ENCODE measurements around the gene YPEL3. TPM values are rescaled to one million over a fixed set of nuclear protein-coding genes. Genes with fewer than 3 reads are reported as not detected.

The YPEL3 gene
- total RNA-seq, 1 donor from 2014 or later: 37.9 TPM

- peak overlapping the region; percentile 78 for H3K4me3 Mint-ChIP-seq
- no peaks in the 10 kb centered on the region for H3K9me3 Mint-ChIP-seq
- H3K27ac Mint-ChIP-seq: peak overlapping the region; percentile 89
- TF ChIP-seq CTCF (conservative IDR thresholded peaks at IDR 0.05): peak; percentile 68
- H3K27me3 Mint-ChIP-seq: no peaks in the 10 kb centered on the region
- DNase-seq (ENCODE audit: extremely low spot score, unreplicated experiment): no peak
- peaks cover 12% of the 10 kb centered on the region for H3K4me1 Mint-ChIP-seq (ENCODE audit: unreplicated experiment)
- H3K36me3 Mint-ChIP-seq: peaks cover 27% of the 10 kb centered on the region
These were observed 27.0 kb downstream of the YPEL3 start for GRCh38 chr16:30068750-30069610.

GRCh38 chr16:30068333-30068732 lies 27.7 kb downstream of the YPEL3 start:
- peak overlapping the region; percentile 89 for H3K27ac Mint-ChIP-seq
- H3K27me3 Mint-ChIP-seq: no peaks in the 10 kb centered on the region
- no peak for DNase-seq (ENCODE audit: extremely low spot score, unreplicated experiment)
- peaks cover 27% of the 10 kb centered on the region for H3K36me3 Mint-ChIP-seq
- TF ChIP-seq CTCF (conservative IDR thresholded peaks at IDR 0.05): no peak
- H3K9me3 Mint-ChIP-seq: no peaks in the 10 kb centered on the region
- H3K4me3 Mint-ChIP-seq: peak overlapping the region; percentile 78
- H3K4me1 Mint-ChIP-seq (ENCODE audit: unreplicated experiment): peaks cover 12% of the 10 kb centered on the region

- TF ChIP-seq CTCF (conservative IDR thresholded peaks at IDR 0.05): no peak
- Mint-ChIP-seq H3K36me3 (peaks cover 27% of the 10 kb centered on the region), H3K27me3 (no peaks in the 10 kb centered on the region), H3K9me3 (no peaks in the 10 kb centered on the region), H3K4me1 (ENCODE audit: unreplicated experiment) (peaks cover 12% of the 10 kb centered on the region), H3K4me3 (peak overlapping the region; percentile 92), H3K27ac (peak overlapping the region; percentile 96)
- DNase-seq (ENCODE audit: extremely low spot score, unreplicated experiment): no peak
These were observed 28.5 kb downstream of the YPEL3 start for GRCh38 chr16:30067584-30067916.

- Mint-ChIP-seq H3K27ac (peak overlapping the region; percentile 96), H3K4me3 (peak overlapping the region; percentile 92), H3K9me3 (no peaks in the 10 kb centered on the region), H3K36me3 (peaks cover 23% of the 10 kb centered on the region), H3K27me3 (no peaks in the 10 kb centered on the region), H3K4me1 (ENCODE audit: unreplicated experiment) (peaks cover 9% of the 10 kb centered on the region)
- no peak for DNase-seq (ENCODE audit: extremely low spot score, unreplicated experiment)
- TF ChIP-seq CTCF (conservative IDR thresholded peaks at IDR 0.05): no peak
These were observed 29.0 kb downstream of the YPEL3 start for GRCh38 chr16:30066761-30067583.

GRCh38 chr16:30065943-30066760 lies 29.9 kb downstream of the YPEL3 start:
- no peaks in the 10 kb centered on the region for H3K9me3 Mint-ChIP-seq
- H3K4me1 Mint-ChIP-seq (ENCODE audit: unreplicated experiment): peaks cover 8% of the 10 kb centered on the region
- H3K27me3 Mint-ChIP-seq: no peaks in the 10 kb centered on the region
- H3K36me3 Mint-ChIP-seq: peaks cover 22% of the 10 kb centered on the region
- TF ChIP-seq CTCF (conservative IDR thresholded peaks at IDR 0.05): no peak
- peak overlapping the region; percentile 96 for H3K27ac Mint-ChIP-seq
- DNase-seq (ENCODE audit: extremely low spot score, unreplicated experiment): no peak
- peak overlapping the region; percentile 92 for H3K4me3 Mint-ChIP-seq
